Subcutaneous adipose tissue (tissue), 4 donors: Measurements from ENCODE around the gene GUCY1A1. TPM values are rescaled to one million over a fixed set of nuclear protein-coding genes. Genes with fewer than 3 reads are reported as not detected.

ENCODE experiments used
- CTCF ChIP-seq: fragments of 450-650 bp; IDR thresholded peaks from one replicate; pipeline ENCODE4 v1.5.1; 2016; ENCODE audit warnings: low read depth, mild to moderate bottlenecking, control low read depth, antibody characterized with exemption, moderate library complexity
- total RNA-seq, 4 donors: library from RNA; depleted of rRNA; stranded (reverse); fragments of >200 nt; gene quantifications; one replicate each; pipeline ENCODE4 v1.1.0, GENCODE V29; 2016

The GUCY1A1 gene
- total RNA-seq, 4 donors from 2014 or later, result 3.2 to 21.1 (median 8.7) TPM

- TF ChIP-seq CTCF, result no peak
Observed at GRCh38 chr4:155707251-155707650, 40.6 kb downstream of the GUCY1A1 start.

GRCh38 chr4:155708782-155709181, 42.1 kb downstream of the GUCY1A1 start:
- TF ChIP-seq CTCF, result no peak

DNA sequence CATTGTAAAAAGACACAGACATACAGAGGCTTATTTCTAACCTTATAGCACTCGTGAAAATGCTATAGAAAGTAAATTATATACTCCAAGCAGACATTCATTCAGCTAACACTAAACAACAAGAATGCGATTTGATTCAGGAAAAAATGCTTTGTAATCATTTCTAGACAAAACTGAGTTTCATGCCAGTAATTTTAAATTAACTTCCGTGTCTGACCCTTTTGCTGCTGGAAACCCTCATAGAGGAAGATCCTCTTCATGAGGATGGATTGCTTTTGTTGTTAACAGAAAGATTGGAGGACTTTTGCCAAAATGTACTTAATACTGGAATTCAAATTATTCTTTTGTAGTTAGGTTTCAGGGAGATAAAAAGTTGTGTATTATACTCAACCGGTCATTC, 43.3 kb downstream of the GUCY1A1 start:
- no peak for TF ChIP-seq CTCF

DNA sequence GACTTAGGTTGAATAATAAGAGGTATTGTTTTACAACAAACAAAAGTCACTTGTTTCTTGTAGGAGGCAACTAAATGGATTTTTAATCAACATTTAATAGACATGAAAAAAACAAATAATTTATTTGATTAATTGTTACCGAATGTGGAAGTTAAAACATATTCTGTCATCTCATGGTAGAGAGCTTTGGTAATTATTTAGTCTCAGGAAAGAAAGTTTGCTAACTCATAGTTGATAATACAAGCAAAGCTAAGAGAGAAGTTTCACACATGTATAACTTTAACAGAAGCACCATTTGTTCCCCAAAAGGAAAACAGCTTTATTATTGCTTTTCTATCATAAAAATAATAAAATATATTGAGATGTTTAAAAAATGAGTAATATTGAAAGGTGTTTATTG, 44.9 kb downstream of the GUCY1A1 start:
- no peak for TF ChIP-seq CTCF

DNA sequence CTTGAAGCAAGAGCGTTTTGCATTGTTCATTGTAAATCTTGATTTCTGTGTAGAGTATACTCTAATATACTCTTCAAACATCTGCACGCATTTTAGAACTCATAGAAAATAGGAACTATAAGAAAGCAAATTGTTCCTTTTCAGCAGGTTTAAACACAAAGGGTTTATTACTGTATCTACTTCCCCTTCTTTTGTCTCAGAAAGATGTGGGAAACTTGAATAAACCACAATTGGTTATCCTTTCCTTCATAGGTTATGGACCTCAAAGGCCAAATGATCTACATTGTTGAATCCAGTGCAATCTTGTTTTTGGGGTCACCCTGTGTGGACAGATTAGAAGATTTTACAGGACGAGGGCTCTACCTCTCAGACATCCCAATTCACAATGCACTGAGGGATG, 46.2 kb downstream of the GUCY1A1 start:
- TF ChIP-seq CTCF, result no peak

DNA sequence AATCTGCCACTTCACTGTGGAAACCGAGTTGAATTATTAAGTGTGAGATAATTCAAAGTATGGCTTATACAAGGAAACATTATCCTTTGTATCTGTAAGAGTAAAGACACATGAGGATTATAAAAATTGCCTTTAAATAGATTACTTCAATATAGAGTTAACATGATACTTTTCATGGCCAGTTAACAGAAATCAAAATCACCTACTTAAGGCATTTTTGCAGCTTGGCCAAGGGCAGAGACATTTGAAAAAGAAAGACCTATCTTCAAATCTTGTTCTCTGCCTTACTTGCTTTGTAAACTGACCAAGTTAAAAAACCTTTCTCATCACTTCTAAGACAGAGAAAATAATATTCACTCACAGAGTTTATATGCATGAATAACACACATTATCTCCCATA, 47.3 kb downstream of the GUCY1A1 start:
- no peak for TF ChIP-seq CTCF

DNA sequence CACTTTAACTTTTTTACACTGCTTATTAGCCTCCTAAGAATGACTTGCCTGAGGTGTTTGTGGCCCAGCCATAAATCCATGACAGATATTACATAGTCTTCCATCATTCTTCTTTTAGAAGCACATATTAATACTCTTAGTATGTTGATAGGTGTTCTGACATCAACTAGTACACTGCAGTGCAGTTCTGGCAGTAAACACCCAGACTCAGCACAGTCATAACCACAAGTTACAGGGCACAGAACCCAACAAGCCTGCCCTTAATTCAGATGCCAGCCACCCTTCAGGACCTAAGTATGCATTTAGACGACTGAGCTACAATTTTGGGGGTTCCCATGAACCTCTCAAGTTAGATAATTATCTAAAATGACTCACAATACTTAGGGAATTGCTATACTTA, 55.7 kb downstream of the GUCY1A1 start:
- TF ChIP-seq CTCF, result no peak
